DMS153 treated with DMSO at 0.1 percent for 48 hours (cell line): ENCODE data around the gene TMEM164.

Experiments used
- DNase-seq: peaks from one replicate; lab custom pipeline; 2025; ENCODE audit not compliant: unreplicated experiment; lab: John Stamatoyannopoulos, UW

The TMEM164 gene

GRCh38 chrX:110003167-110004156, 548 bp downstream of the TMEM164 start:
- no peak for DNase-seq

- no peak for DNase-seq
Observed at GRCh38 chrX:110004215-110004614, 1.3 kb downstream of the TMEM164 start.

- DNase-seq: no peak
Observed at GRCh38 chrX:110004731-110005369, 1.9 kb downstream of the TMEM164 start.

- no peak for DNase-seq
Observed at GRCh38 chrX:110006161-110006560, 3.2 kb downstream of the TMEM164 start.

GRCh38 chrX:110006821-110007375, 4.0 kb downstream of the TMEM164 start:
- DNase-seq: no peak

GRCh38 chrX:110008011-110008635, 5.2 kb downstream of the TMEM164 start:
- no peak for DNase-seq

- peak; percentile 79 for DNase-seq
Observed at GRCh38 chrX:110012818-110013485, 10.0 kb downstream of the TMEM164 start.

- DNase-seq: no peak
Observed at GRCh38 chrX:110013968-110014367, 11.1 kb downstream of the TMEM164 start.

GRCh38 chrX:110015032-110015431, 12.1 kb downstream of the TMEM164 start:
- no peak for DNase-seq

GRCh38 chrX:110015915-110016314, 13.0 kb downstream of the TMEM164 start:
- no peak for DNase-seq

GRCh38 chrX:110020536-110020935, 17.6 kb downstream of the TMEM164 start:
- no peak for DNase-seq

GRCh38 chrX:110021258-110022022, 18.5 kb downstream of the TMEM164 start:
- no peak for DNase-seq

GRCh38 chrX:110022599-110023448, 19.9 kb downstream of the TMEM164 start:
- DNase-seq: no peak

- DNase-seq: no peak
Observed at GRCh38 chrX:110025395-110025794, 22.5 kb downstream of the TMEM164 start.

- DNase-seq: no peak
Observed at GRCh38 chrX:110026099-110026844, 23.4 kb downstream of the TMEM164 start.

GRCh38 chrX:110032534-110033147, 29.7 kb downstream of the TMEM164 start:
- no peak for DNase-seq

- no peak for DNase-seq
Observed at GRCh38 chrX:110034036-110034435, 31.1 kb downstream of the TMEM164 start.
